ENCODE results near the gene TTC4.

The TTC4 gene

GRCh38 chr1:54782156-54782555 lies 66.5 kb downstream of the TTC4 start:
- peaks cover 10% of the 10 kb centered on the region for H3K4me1 ChIP-seq (ENCODE audit: control insufficient read depth, insufficient read depth, low read length)
- no peaks in the 10 kb centered on the region for H3K9me3 ChIP-seq (ENCODE audit: control insufficient read depth in 2 of 2, low read length in 2 of 2)
- no peaks in the 10 kb centered on the region for H3K36me3 ChIP-seq (ENCODE audit: control insufficient read depth in 2 of 2, insufficient read depth in 2 of 2, low read length in 2 of 2)
- no peak overlapping the region for H3K4me3 ChIP-seq (ENCODE audit: low read length in 2 of 2)
- H3K9ac ChIP-seq (ENCODE audit: low read length in 2 of 2), result no peak overlapping the region
- H3K27ac ChIP-seq (ENCODE audit: low read length), result no peak overlapping the region
- H3K27me3 ChIP-seq (ENCODE audit: control insufficient read depth in 1 of 2, insufficient read depth in 2 of 2, low read length in 2 of 2), result peaks cover 15% of the 10 kb centered on the region in 2 donors

GRCh38 chr1:54782588-54782987 lies 66.9 kb downstream of the TTC4 start:
- peaks cover 15 to 18% of the 10 kb centered on the region in 2 donors for H3K27me3 ChIP-seq (ENCODE audit: control insufficient read depth in 1 of 2, insufficient read depth in 2 of 2, low read length in 2 of 2)
- H3K9me3 ChIP-seq (ENCODE audit: control insufficient read depth in 2 of 2, low read length in 2 of 2), result no peaks in the 10 kb centered on the region
- H3K27ac ChIP-seq (ENCODE audit: low read length), result no peak overlapping the region
- no peak overlapping the region for H3K4me3 ChIP-seq (ENCODE audit: low read length in 2 of 2)
- H3K9ac ChIP-seq (ENCODE audit: low read length in 2 of 2), result no peak overlapping the region
- H3K4me1 ChIP-seq (ENCODE audit: control insufficient read depth, insufficient read depth, low read length), result peaks cover 7% of the 10 kb centered on the region
- no peaks in the 10 kb centered on the region for H3K36me3 ChIP-seq (ENCODE audit: control insufficient read depth in 2 of 2, insufficient read depth in 2 of 2, low read length in 2 of 2)

- Histone ChIP-seq H3K27ac (ENCODE audit: low read length) (no peak overlapping the region), H3K36me3 (ENCODE audit: control insufficient read depth in 2 of 2, insufficient read depth in 2 of 2, low read length in 2 of 2) (no peaks in the 10 kb centered on the region), H3K4me1 (ENCODE audit: control insufficient read depth, insufficient read depth, low read length) (peaks cover 5% of the 10 kb centered on the region), H3K9ac (ENCODE audit: low read length in 2 of 2) (no peak overlapping the region), H3K4me3 (ENCODE audit: low read length in 2 of 2) (no peak overlapping the region), H3K27me3 (ENCODE audit: control insufficient read depth in 1 of 2, insufficient read depth in 2 of 2, low read length in 2 of 2) (peaks cover 15 to 18% of the 10 kb centered on the region in 2 donors), H3K9me3 (ENCODE audit: control insufficient read depth in 2 of 2, low read length in 2 of 2) (no peaks in the 10 kb centered on the region)
Observed at GRCh38 chr1:54784066-54784465, 68.4 kb downstream of the TTC4 start.

GRCh38 chr1:54786778-54787177 lies 71.1 kb downstream of the TTC4 start:
- H3K9me3 ChIP-seq (ENCODE audit: control insufficient read depth in 2 of 2, low read length in 2 of 2), result peaks cover under 1 to 3% of the 10 kb centered on the region in 2 donors
- H3K27ac ChIP-seq (ENCODE audit: low read length), result no peak overlapping the region
- no peaks in the 10 kb centered on the region for H3K4me1 ChIP-seq (ENCODE audit: control insufficient read depth, insufficient read depth, low read length)
- peaks cover 5 to 9% of the 10 kb centered on the region in 2 donors for H3K27me3 ChIP-seq (ENCODE audit: control insufficient read depth in 1 of 2, insufficient read depth in 2 of 2, low read length in 2 of 2)
- no peaks in the 10 kb centered on the region for H3K36me3 ChIP-seq (ENCODE audit: control insufficient read depth in 2 of 2, insufficient read depth in 2 of 2, low read length in 2 of 2)
- H3K9ac ChIP-seq (ENCODE audit: low read length in 2 of 2), result no peak overlapping the region
- no peak overlapping the region for H3K4me3 ChIP-seq (ENCODE audit: low read length in 2 of 2)

GRCh38 chr1:54787604-54788003 lies 71.9 kb downstream of the TTC4 start:
- Histone ChIP-seq H3K27me3 (ENCODE audit: control insufficient read depth in 1 of 2, insufficient read depth in 2 of 2, low read length in 2 of 2) (peaks cover 0 to 5% of the 10 kb centered on the region in 2 donors), H3K9me3 (ENCODE audit: control insufficient read depth in 2 of 2, low read length in 2 of 2) (peaks cover 5 to 7% of the 10 kb centered on the region in 2 donors), H3K9ac (ENCODE audit: low read length in 2 of 2) (no peak overlapping the region), H3K4me3 (ENCODE audit: low read length in 2 of 2) (no peak overlapping the region), H3K27ac (ENCODE audit: low read length) (no peak overlapping the region), H3K4me1 (ENCODE audit: control insufficient read depth, insufficient read depth, low read length) (peaks cover under 1% of the 10 kb centered on the region), H3K36me3 (ENCODE audit: control insufficient read depth in 2 of 2, insufficient read depth in 2 of 2, low read length in 2 of 2) (no peaks in the 10 kb centered on the region)

GRCh38 chr1:54788459-54788858 lies 72.8 kb downstream of the TTC4 start:
- no peak overlapping the region for H3K27ac ChIP-seq (ENCODE audit: low read length)
- H3K4me1 ChIP-seq (ENCODE audit: control insufficient read depth, insufficient read depth, low read length), result peaks cover 7% of the 10 kb centered on the region
- H3K36me3 ChIP-seq (ENCODE audit: control insufficient read depth in 2 of 2, insufficient read depth in 2 of 2, low read length in 2 of 2), result no peaks in the 10 kb centered on the region
- H3K9ac ChIP-seq (ENCODE audit: low read length in 2 of 2), result no peak overlapping the region
- H3K4me3 ChIP-seq (ENCODE audit: low read length in 2 of 2), result no peak overlapping the region
- peaks cover 5 to 7% of the 10 kb centered on the region in 2 donors for H3K9me3 ChIP-seq (ENCODE audit: control insufficient read depth in 2 of 2, low read length in 2 of 2)
- peaks cover 0 to 7% of the 10 kb centered on the region in 2 donors for H3K27me3 ChIP-seq (ENCODE audit: control insufficient read depth in 1 of 2, insufficient read depth in 2 of 2, low read length in 2 of 2)

- peaks cover 5 to 7% of the 10 kb centered on the region in 2 donors for H3K9me3 ChIP-seq (ENCODE audit: control insufficient read depth in 2 of 2, low read length in 2 of 2)
- H3K36me3 ChIP-seq (ENCODE audit: control insufficient read depth in 2 of 2, insufficient read depth in 2 of 2, low read length in 2 of 2), result no peaks in the 10 kb centered on the region
- H3K4me1 ChIP-seq (ENCODE audit: control insufficient read depth, insufficient read depth, low read length), result peaks cover 7% of the 10 kb centered on the region
- no peak overlapping the region for H3K4me3 ChIP-seq (ENCODE audit: low read length in 2 of 2)
- no peak overlapping the region for H3K27ac ChIP-seq (ENCODE audit: low read length)
- H3K27me3 ChIP-seq (ENCODE audit: control insufficient read depth in 1 of 2, insufficient read depth in 2 of 2, low read length in 2 of 2), result peaks cover 0 to 5% of the 10 kb centered on the region in 2 donors
- no peak overlapping the region for H3K9ac ChIP-seq (ENCODE audit: low read length in 2 of 2)
Observed at GRCh38 chr1:54791880-54792522, 76.3 kb downstream of the TTC4 start.
